PC-9 (cell line): ENCODE measurements around the gene MEMO1.

ENCODE experiments used
- CTCF ChIP-seq: fragments of 200-600 bp; sonication (generic); conservative IDR thresholded peaks from 2 replicates; pipeline ENCODE4 v1.6.1; 2017; ENCODE audit warnings: mixed run types, antibody characterized with exemption, mild to moderate bottlenecking, moderate library complexity
- EZH2 ChIP-seq: fragments of 200-600 bp; sonication (generic); IDR thresholded peaks from 2 replicates; pipeline ENCODE4 v1.8.0; 2017; ENCODE audit warnings: antibody characterized with exemption, low read depth

- TF ChIP-seq CTCF (no peak), EZH2 (no peak)
Measured at GRCh38 chr2:31888550-31888949, 122.3 kb downstream of the MEMO1 start.
